SK-N-SH (cell line): Measurements from ENCODE around the gene CAPRIN2. TPM values are rescaled to one million over a fixed set of nuclear protein-coding genes. Genes with fewer than 3 reads are reported as not detected.

Experiments used
- CTCF ChIA-PET: fragments of 300-600, 350-600 bp; formaldehyde crosslinking; extraction: SDS; loops from one replicate; lab custom pipeline; 2021; lab: Yijun Ruan, JAX
- POLR2A ChIA-PET: fragments of 350-600 bp; sonication (Branson Sonifier 250); formaldehyde crosslinking; extraction: SDS; loops from one replicate; lab custom pipeline; 2020; ENCODE audit warnings: antibody characterized with exemption, inconsistent platforms; lab: Yijun Ruan, JAX
- DNase-seq: peaks from one replicate; pipeline ENCODE4 v3.0.0; 2012
- H2AFZ ChIP-seq: fragments of 200-600 bp; sonication (generic); 2 replicates; pipeline ENCODE4 v1.8.1; 2016; ENCODE audit warnings: antibody characterized with exemption, mild to moderate bottlenecking, low read depth
- H3F3A ChIP-seq: fragments of 200-600 bp; sonication (generic); replicated peaks from 2 replicates; pipeline ENCODE3; 2016; ENCODE audit warnings: antibody characterized with exemption, mild to moderate bottlenecking; ENCODE audit not compliant: insufficient read depth
- H3K27ac ChIP-seq, 2 experiments: fragments of 200-500 bp in 1 of 2; fragments of 200-600 bp in 1 of 2; sonication (Bioruptor generic) in 1 of 2; sonication (generic), shearing (Covaris generic) in 1 of 2; 2 replicates each; pipeline versions ENCODE4 v1.5.1 to v1.6.1; 2014 to 2016; ENCODE audit warnings: low read depth in 2 of 2, inconsistent platforms in 1 of 2, low read length in 1 of 2, mild to moderate bottlenecking in 1 of 2, mixed read lengths in 1 of 2
- H3K27me3 ChIP-seq: fragments of 200-600 bp; sonication (generic), shearing (Covaris generic); 2 replicates; pipeline ENCODE4 v1.6.1; 2016; ENCODE audit warnings: mixed run types; ENCODE audit not compliant: insufficient read depth
- H3K36me3 ChIP-seq, 2 experiments: fragments of 200-500 bp in 1 of 2; fragments of 200-600 bp in 1 of 2; sonication (Bioruptor generic) in 1 of 2; sonication (generic) in 1 of 2; replicated peaks in 1 of 2; 2 replicates each; pipeline versions ENCODE3 to v1.5.1; 2014 to 2016; ENCODE audit warnings: low read length in 1 of 2, mild to moderate bottlenecking in 1 of 2; ENCODE audit not compliant: insufficient read depth in 2 of 2, control insufficient read depth in 1 of 2
- H3K4me1 ChIP-seq, 2 experiments: fragments of 200-500 bp in 1 of 2; fragments of 200-600 bp in 1 of 2; sonication (Bioruptor generic) in 1 of 2; sonication (generic), shearing (Covaris generic) in 1 of 2; 2 replicates each; pipeline versions ENCODE4 v1.5.1 to v1.6.1; 2014 to 2016; ENCODE audit warnings: low read depth in 1 of 2, low read length in 1 of 2, mixed run types in 1 of 2; ENCODE audit not compliant: insufficient read depth in 2 of 2, control insufficient read depth in 1 of 2
- H3K4me2 ChIP-seq: fragments of 200-600 bp; sonication (generic), shearing (Covaris generic); 2 replicates; pipeline ENCODE4 v1.6.1; 2017; ENCODE audit warnings: mixed run types
- H3K4me3 ChIP-seq, 2 experiments: fragments of 200-500 bp in 1 of 2; fragments of 200-600 bp in 1 of 2; sonication (Bioruptor generic) in 1 of 2; sonication (generic), shearing (Covaris generic) in 1 of 2; 2 replicates each; pipeline versions ENCODE4 v1.5.1 to v1.8.1; 2014 to 2016; ENCODE audit warnings: low read depth in 2 of 2, inconsistent platforms in 1 of 2, low read length in 1 of 2, mild to moderate bottlenecking in 1 of 2, mixed read lengths in 1 of 2, moderate library complexity in 1 of 2
- H3K79me2 ChIP-seq: fragments of 200-600 bp; sonication (generic); 2 replicates; pipeline ENCODE4 v1.8.1; 2017; ENCODE audit warnings: mild to moderate bottlenecking; ENCODE audit not compliant: insufficient read depth
- H3K9ac ChIP-seq: fragments of 200-600 bp; sonication (generic); 2 replicates; pipeline ENCODE4 v1.6.1; 2017; ENCODE audit warnings: mixed run types
- H3K9me2 ChIP-seq: fragments of 200-600 bp; sonication (generic); 2 replicates; pipeline ENCODE4 v1.6.1; 2017; ENCODE audit warnings: mixed run types
- H3K9me3 ChIP-seq: fragments of 200-600 bp; sonication (generic); 2 replicates; pipeline ENCODE4 v1.6.1; 2017; ENCODE audit warnings: mixed run types, mild to moderate bottlenecking, moderate library complexity
- H4K20me1 ChIP-seq: fragments of 200-600 bp; sonication (generic); 2 replicates; pipeline ENCODE4 v1.6.1; 2017; ENCODE audit warnings: mild to moderate bottlenecking, mixed run types; ENCODE audit not compliant: insufficient read depth
- CHD2 ChIP-seq: fragments of 150-350 bp; IDR thresholded peaks from 2 replicates; pipeline ENCODE4 v1.6.1; 2018; ENCODE audit warnings: low read length; ENCODE audit not compliant: partially characterized antibody
- EZH2phosphoT487 ChIP-seq: fragments of 200-600 bp; sonication (generic); IDR thresholded peaks from 2 replicates; pipeline ENCODE4 v1.6.1; 2017; ENCODE audit warnings: low read depth, mixed run types, mild to moderate bottlenecking, antibody characterized with exemption, moderate library complexity, borderline replicate concordance
- FOXJ3 ChIP-seq: sonication (generic); formaldehyde crosslinking; IDR thresholded peaks from 2 replicates; pipeline ENCODE4 v1.5.1; 2020; ENCODE audit warnings: mild to moderate bottlenecking, missing genetic modification reagents
- FOXM1 ChIP-seq: IDR thresholded peaks from 2 replicates; pipeline ENCODE4 v1.4.0; 2012; ENCODE audit warnings: low read depth, mild to moderate bottlenecking
- GABPA ChIP-seq: IDR thresholded peaks from 2 replicates; pipeline ENCODE4 v1.4.0; 2012; ENCODE audit warnings: low read depth, mild to moderate bottlenecking
- JUND ChIP-seq: IDR thresholded peaks from 2 replicates; pipeline ENCODE4 v1.4.0; 2012
- NFIC ChIP-seq: IDR thresholded peaks from 2 replicates; pipeline ENCODE4 v1.4.0; 2012; ENCODE audit warnings: borderline replicate concordance
- POLR2AphosphoS5 ChIP-seq: IDR thresholded peaks from 2 replicates; pipeline ENCODE4 v1.6.1; 2012; ENCODE audit warnings: low read depth, low read length
- YY1 ChIP-seq: IDR thresholded peaks from 2 replicates; pipeline ENCODE4 v1.4.0; 2012; ENCODE audit warnings: low read depth, mild to moderate bottlenecking
- polyA plus RNA-seq, 3 experiments: library from polyadenylated mRNA; depleted of rRNA; stranded (reverse); fragments of >200 nt; gene quantifications; 2 replicates each; pipeline ENCODE4 v1.2.3, GENCODE V29; 2012
- TF ChIP-seq, protein P1 (sequence below): fragments of 150-350 bp; IDR thresholded peaks from 2 replicates; pipeline ENCODE4 v1.6.1; 2016; ENCODE audit warnings: mild to moderate bottlenecking, low read depth, low read length
- TF ChIP-seq, protein P2 (sequence below): fragments of 150-350 bp; IDR thresholded peaks from 2 replicates; pipeline ENCODE4 v1.6.1; 2017; ENCODE audit warnings: antibody characterized with exemption, low read length, low read depth, borderline replicate concordance
- TF ChIP-seq, protein P3 (sequence below): IDR thresholded peaks from 2 replicates; pipeline ENCODE4 v1.6.1; 2012; ENCODE audit warnings: mild to moderate bottlenecking, low read depth, low read length, moderate library complexity
- TF ChIP-seq, protein P4 (sequence below): IDR thresholded peaks from 2 replicates; pipeline ENCODE4 v1.4.0; 2012; ENCODE audit warnings: low read depth, borderline replicate concordance
- TF ChIP-seq, protein P5 (sequence below): fragments of 200-600 bp; sonication (generic); IDR thresholded peaks from 2 replicates; pipeline ENCODE4 v1.6.1; 2017; ENCODE audit warnings: antibody characterized with exemption, mild to moderate bottlenecking, moderate library complexity

The CAPRIN2 gene
- polyA plus RNA-seq, 1 of the 3 experiments (the other 2 are of a cell fraction), result 21.4 TPM

DNA sequence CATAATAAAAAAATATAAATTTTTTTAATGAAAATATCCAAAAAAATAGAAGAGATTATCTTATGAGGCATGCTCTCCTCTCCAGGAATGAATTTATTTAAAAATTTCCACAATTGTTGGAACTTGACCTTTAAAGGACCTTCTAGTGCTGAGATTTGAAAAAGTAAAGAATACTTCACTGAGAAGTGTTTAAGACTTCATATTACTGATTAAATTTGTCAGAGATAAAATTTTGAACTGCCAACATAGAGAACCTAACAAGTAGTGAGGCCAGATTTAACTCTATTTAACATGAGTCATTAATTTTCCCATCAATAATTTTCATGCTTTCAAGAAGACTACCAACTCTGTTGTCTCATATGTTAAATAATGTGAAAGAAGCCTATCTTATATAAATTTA lies 14.5 kb downstream of the CAPRIN2 start:
- Histone ChIP-seq H3K4me1 (no peaks in the 10 kb centered on the region), H3K9me2 (no peaks in the 10 kb centered on the region), H3K79me2 (peaks cover 98% of the 10 kb centered on the region), H3K9me3 (no peaks in the 10 kb centered on the region), H3K27me3 (no peaks in the 10 kb centered on the region), H3K4me3 (no peak overlapping the region), H3K9ac (no peak overlapping the region), H3F3A (peaks cover 1% of the 10 kb centered on the region), H4K20me1 (peaks cover 13% of the 10 kb centered on the region), H3K4me2 (no peak overlapping the region), H3K27ac (no peak overlapping the region), H2AFZ (no peak overlapping the region), H3K36me3 (peaks cover 12 to 60% of the 10 kb centered on the region in 2 experiments)
- CTCF ChIA-PET, result interaction anchor here (1.1 to 1.2 kb wide), 2 partner anchors 13 to 18 kb away, joined by 3 read pairs; no protein-coding TSS in a partner anchor
- no peak for DNase-seq
- TF ChIP-seq CHD2, result no peak
- no peak for TF ChIP-seq POLR2AphosphoS5
- TF ChIP-seq, protein P1, sequence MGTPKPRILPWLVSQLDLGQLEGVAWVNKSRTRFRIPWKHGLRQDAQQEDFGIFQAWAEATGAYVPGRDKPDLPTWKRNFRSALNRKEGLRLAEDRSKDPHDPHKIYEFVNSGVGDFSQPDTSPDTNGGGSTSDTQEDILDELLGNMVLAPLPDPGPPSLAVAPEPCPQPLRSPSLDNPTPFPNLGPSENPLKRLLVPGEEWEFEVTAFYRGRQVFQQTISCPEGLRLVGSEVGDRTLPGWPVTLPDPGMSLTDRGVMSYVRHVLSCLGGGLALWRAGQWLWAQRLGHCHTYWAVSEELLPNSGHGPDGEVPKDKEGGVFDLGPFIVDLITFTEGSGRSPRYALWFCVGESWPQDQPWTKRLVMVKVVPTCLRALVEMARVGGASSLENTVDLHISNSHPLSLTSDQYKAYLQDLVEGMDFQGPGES, result no peak
- TF ChIP-seq, protein P2, sequence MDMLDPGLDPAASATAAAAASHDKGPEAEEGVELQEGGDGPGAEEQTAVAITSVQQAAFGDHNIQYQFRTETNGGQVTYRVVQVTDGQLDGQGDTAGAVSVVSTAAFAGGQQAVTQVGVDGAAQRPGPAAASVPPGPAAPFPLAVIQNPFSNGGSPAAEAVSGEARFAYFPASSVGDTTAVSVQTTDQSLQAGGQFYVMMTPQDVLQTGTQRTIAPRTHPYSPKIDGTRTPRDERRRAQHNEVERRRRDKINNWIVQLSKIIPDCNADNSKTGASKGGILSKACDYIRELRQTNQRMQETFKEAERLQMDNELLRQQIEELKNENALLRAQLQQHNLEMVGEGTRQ, result no peak
- TF ChIP-seq, protein P3, sequence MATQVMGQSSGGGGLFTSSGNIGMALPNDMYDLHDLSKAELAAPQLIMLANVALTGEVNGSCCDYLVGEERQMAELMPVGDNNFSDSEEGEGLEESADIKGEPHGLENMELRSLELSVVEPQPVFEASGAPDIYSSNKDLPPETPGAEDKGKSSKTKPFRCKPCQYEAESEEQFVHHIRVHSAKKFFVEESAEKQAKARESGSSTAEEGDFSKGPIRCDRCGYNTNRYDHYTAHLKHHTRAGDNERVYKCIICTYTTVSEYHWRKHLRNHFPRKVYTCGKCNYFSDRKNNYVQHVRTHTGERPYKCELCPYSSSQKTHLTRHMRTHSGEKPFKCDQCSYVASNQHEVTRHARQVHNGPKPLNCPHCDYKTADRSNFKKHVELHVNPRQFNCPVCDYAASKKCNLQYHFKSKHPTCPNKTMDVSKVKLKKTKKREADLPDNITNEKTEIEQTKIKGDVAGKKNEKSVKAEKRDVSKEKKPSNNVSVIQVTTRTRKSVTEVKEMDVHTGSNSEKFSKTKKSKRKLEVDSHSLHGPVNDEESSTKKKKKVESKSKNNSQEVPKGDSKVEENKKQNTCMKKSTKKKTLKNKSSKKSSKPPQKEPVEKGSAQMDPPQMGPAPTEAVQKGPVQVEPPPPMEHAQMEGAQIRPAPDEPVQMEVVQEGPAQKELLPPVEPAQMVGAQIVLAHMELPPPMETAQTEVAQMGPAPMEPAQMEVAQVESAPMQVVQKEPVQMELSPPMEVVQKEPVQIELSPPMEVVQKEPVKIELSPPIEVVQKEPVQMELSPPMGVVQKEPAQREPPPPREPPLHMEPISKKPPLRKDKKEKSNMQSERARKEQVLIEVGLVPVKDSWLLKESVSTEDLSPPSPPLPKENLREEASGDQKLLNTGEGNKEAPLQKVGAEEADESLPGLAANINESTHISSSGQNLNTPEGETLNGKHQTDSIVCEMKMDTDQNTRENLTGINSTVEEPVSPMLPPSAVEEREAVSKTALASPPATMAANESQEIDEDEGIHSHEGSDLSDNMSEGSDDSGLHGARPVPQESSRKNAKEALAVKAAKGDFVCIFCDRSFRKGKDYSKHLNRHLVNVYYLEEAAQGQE, result no peak
- no peak for TF ChIP-seq EZH2phosphoT487
- TF ChIP-seq, protein P4, sequence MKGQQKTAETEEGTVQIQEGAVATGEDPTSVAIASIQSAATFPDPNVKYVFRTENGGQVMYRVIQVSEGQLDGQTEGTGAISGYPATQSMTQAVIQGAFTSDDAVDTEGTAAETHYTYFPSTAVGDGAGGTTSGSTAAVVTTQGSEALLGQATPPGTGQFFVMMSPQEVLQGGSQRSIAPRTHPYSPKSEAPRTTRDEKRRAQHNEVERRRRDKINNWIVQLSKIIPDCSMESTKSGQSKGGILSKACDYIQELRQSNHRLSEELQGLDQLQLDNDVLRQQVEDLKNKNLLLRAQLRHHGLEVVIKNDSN, result no peak
- no peak for TF ChIP-seq NFIC
- TF ChIP-seq JUND, result no peak
- no peak for TF ChIP-seq FOXJ3
- TF ChIP-seq GABPA, result no peak
- TF ChIP-seq, protein P5, sequence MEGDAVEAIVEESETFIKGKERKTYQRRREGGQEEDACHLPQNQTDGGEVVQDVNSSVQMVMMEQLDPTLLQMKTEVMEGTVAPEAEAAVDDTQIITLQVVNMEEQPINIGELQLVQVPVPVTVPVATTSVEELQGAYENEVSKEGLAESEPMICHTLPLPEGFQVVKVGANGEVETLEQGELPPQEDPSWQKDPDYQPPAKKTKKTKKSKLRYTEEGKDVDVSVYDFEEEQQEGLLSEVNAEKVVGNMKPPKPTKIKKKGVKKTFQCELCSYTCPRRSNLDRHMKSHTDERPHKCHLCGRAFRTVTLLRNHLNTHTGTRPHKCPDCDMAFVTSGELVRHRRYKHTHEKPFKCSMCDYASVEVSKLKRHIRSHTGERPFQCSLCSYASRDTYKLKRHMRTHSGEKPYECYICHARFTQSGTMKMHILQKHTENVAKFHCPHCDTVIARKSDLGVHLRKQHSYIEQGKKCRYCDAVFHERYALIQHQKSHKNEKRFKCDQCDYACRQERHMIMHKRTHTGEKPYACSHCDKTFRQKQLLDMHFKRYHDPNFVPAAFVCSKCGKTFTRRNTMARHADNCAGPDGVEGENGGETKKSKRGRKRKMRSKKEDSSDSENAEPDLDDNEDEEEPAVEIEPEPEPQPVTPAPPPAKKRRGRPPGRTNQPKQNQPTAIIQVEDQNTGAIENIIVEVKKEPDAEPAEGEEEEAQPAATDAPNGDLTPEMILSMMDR, result no peak
- no peak for TF ChIP-seq YY1
- no peak for TF ChIP-seq FOXM1
- POLR2A ChIA-PET, result no interaction called here
